HEK293 (cell line): Measurements from ENCODE around the gene PSG7.

Experiments used
- REST ChIP-seq: fragments of 450-650 bp; formaldehyde crosslinking; IDR thresholded peaks from 2 replicates; pipeline ENCODE4 v1.5.1; 2016; ENCODE audit warnings: missing biosample characterization, missing genetic modification characterization
- SP2 ChIP-seq: fragments of 450-650 bp; formaldehyde crosslinking; IDR thresholded peaks from 2 replicates; pipeline ENCODE4 v1.5.1; 2016; ENCODE audit warnings: missing biosample characterization, missing genetic modification characterization
- TSHZ1 ChIP-seq: fragments of 450-650 bp; formaldehyde crosslinking; IDR thresholded peaks from 2 replicates; pipeline ENCODE4 v1.5.1; 2016; ENCODE audit warnings: missing biosample characterization, missing genetic modification characterization, borderline replicate concordance
- ZBTB8A ChIP-seq: fragments of 450-650 bp; formaldehyde crosslinking; IDR thresholded peaks from 2 replicates; pipeline ENCODE4 v1.5.1; 2016; ENCODE audit warnings: missing biosample characterization, missing genetic modification characterization
- ZNF155 ChIP-seq: fragments of 450-650 bp; formaldehyde crosslinking; IDR thresholded peaks from 2 replicates; pipeline ENCODE4 v1.5.1; 2016; ENCODE audit warnings: missing biosample characterization, missing genetic modification characterization
- ZNF266 ChIP-seq: fragments of 450-650 bp; formaldehyde crosslinking; IDR thresholded peaks from 2 replicates; pipeline ENCODE4 v1.5.1; 2016; ENCODE audit warnings: missing biosample characterization, missing genetic modification characterization, low read depth
- ZNF311 ChIP-seq: fragments of 450-650 bp; formaldehyde crosslinking; IDR thresholded peaks from 2 replicates; pipeline ENCODE4 v1.5.1; 2017; ENCODE audit warnings: missing biosample characterization, missing genetic modification characterization, borderline replicate concordance
- ZNF548 ChIP-seq: fragments of 450-650 bp; formaldehyde crosslinking; IDR thresholded peaks from 2 replicates; pipeline ENCODE4 v1.5.1; 2016; ENCODE audit warnings: missing biosample characterization, missing genetic modification characterization
- TF ChIP-seq, protein P1 (sequence below): fragments of 450-650 bp; formaldehyde crosslinking; IDR thresholded peaks from 2 replicates; pipeline ENCODE4 v1.5.1; 2016; ENCODE audit warnings: missing biosample characterization, missing genetic modification characterization

DNA sequence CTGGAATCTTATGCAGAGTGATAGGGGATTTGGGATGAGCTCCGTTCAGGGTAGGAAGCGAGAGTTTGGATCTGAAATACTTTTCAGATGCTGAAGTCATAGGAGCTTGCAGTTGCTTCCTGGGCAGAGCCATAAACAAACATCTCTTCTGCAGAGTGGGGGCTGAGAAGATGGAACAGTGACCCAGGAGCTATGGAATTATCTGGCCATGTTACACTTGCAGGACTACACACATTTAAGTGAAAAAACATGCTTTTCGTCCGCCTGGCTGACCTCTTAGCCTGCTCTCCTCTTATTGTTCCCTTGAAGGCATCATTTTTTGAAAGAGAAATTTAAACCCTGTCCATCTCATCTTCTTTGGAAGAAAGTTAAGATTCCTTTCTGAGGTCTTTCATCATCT is 48.6 kb upstream of the PSG7 start:
- TF ChIP-seq ZNF266 (tag by site-specific recombination): no peak
- TF ChIP-seq ZNF311 (tag by site-specific recombination): no peak
- TF ChIP-seq REST (tag by site-specific recombination): no peak
- TF ChIP-seq ZNF155 (tag by site-specific recombination): no peak
- TF ChIP-seq, protein P1, sequence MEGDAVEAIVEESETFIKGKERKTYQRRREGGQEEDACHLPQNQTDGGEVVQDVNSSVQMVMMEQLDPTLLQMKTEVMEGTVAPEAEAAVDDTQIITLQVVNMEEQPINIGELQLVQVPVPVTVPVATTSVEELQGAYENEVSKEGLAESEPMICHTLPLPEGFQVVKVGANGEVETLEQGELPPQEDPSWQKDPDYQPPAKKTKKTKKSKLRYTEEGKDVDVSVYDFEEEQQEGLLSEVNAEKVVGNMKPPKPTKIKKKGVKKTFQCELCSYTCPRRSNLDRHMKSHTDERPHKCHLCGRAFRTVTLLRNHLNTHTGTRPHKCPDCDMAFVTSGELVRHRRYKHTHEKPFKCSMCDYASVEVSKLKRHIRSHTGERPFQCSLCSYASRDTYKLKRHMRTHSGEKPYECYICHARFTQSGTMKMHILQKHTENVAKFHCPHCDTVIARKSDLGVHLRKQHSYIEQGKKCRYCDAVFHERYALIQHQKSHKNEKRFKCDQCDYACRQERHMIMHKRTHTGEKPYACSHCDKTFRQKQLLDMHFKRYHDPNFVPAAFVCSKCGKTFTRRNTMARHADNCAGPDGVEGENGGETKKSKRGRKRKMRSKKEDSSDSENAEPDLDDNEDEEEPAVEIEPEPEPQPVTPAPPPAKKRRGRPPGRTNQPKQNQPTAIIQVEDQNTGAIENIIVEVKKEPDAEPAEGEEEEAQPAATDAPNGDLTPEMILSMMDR: no peak
- no peak for TF ChIP-seq ZBTB8A
- TF ChIP-seq TSHZ1 (tag by site-specific recombination): no peak
- TF ChIP-seq SP2 (tag by site-specific recombination): no peak
- no peak for TF ChIP-seq ZNF548
